Measurements from ENCODE around the gene LTBP3. TPM values are rescaled to one million over a fixed set of nuclear protein-coding genes. Genes with fewer than 3 reads are reported as not detected.

The LTBP3 gene
- total and polyA plus RNA-seq, 2 donors from 2014 or later: 61.6 to 165 TPM

DNA sequence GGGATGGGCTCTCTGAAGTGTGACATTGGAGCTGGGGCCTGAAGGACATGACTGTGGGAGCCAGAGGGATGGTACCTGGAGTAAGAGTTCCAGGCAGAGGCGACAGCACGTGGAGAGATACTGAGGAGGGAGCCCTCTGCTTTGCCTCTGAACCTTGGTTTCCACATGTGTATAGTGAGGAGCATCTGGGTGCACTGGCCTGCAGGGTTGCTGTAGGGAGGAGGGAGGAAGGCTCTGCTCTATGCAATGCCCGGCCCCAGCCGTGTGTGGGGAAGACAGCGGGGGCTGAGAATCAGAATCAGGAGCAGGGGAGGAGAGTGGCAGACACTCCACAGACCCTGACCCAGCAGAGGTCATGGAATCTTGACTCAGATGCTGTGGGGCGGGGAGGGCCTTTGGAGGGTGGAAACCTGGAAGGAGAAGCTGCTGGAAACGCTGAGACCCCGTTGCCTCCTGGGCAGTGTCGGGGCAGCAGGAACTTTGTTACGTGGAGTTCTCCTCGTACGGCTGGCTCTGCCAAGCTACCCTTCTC, 29.3 kb downstream of the LTBP3 start:
- no peak for FAIRE-seq
- Histone ChIP-seq H3K9ac (ENCODE audit: low read length in 3 of 3) (no peak overlapping the region), H3K9me3 (ENCODE audit: control insufficient read depth in 2 of 3, insufficient read depth in 1 of 3, low read length in 3 of 3) (no peaks in the 10 kb centered on the region)

GRCh38 chr11:65526744-65527143, 31.4 kb downstream of the LTBP3 start:
- peaks cover 0 to 24% (median 16%) of the 10 kb centered on the region in 3 donors for H3K4me1 ChIP-seq (ENCODE audit: control insufficient read depth in 2 of 3, insufficient read depth in 2 of 3, low read depth in 1 of 3, low read length in 3 of 3)
- peaks cover 5 to 30% (median 13%) of the 10 kb centered on the region in 3 donors for H3K36me3 ChIP-seq (ENCODE audit: control insufficient read depth in 2 of 3, insufficient read depth in 3 of 3, low read length in 3 of 3)

More for the DNA sequence above, 29.3 kb downstream of the LTBP3 start:
- DNase-seq: no peak
- H3K4me3 ChIP-seq (ENCODE audit: low read length in 3 of 3): no peak overlapping the region
- TF ChIP-seq, protein P1, sequence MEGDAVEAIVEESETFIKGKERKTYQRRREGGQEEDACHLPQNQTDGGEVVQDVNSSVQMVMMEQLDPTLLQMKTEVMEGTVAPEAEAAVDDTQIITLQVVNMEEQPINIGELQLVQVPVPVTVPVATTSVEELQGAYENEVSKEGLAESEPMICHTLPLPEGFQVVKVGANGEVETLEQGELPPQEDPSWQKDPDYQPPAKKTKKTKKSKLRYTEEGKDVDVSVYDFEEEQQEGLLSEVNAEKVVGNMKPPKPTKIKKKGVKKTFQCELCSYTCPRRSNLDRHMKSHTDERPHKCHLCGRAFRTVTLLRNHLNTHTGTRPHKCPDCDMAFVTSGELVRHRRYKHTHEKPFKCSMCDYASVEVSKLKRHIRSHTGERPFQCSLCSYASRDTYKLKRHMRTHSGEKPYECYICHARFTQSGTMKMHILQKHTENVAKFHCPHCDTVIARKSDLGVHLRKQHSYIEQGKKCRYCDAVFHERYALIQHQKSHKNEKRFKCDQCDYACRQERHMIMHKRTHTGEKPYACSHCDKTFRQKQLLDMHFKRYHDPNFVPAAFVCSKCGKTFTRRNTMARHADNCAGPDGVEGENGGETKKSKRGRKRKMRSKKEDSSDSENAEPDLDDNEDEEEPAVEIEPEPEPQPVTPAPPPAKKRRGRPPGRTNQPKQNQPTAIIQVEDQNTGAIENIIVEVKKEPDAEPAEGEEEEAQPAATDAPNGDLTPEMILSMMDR (IDR thresholded peaks at IDR 0.05; ENCODE audit: borderline replicate concordance, extremely low read depth, insufficient read depth): no peak
- H3K4me1 ChIP-seq (ENCODE audit: control insufficient read depth in 2 of 3, insufficient read depth in 2 of 3, low read depth in 1 of 3, low read length in 3 of 3): peaks cover 0 to 20% (median 14%) of the 10 kb centered on the region in 3 donors
- no peak overlapping the region for H3K27ac ChIP-seq (ENCODE audit: low read depth in 2 of 2, low read length in 2 of 2)
- H3K36me3 ChIP-seq (ENCODE audit: control insufficient read depth in 2 of 3, insufficient read depth in 3 of 3, low read length in 3 of 3): peaks cover 7 to 40% (median 20%) of the 10 kb centered on the region in 3 donors
- intact Hi-C loops (cut with DNase I): no loop called here
- no peaks in the 10 kb centered on the region for H3K27me3 ChIP-seq (ENCODE audit: control insufficient read depth, insufficient read depth, low read length)

GRCh38 chr11:65525546-65526480, 32.3 kb downstream of the LTBP3 start:
- Histone ChIP-seq H3K4me1 (ENCODE audit: control insufficient read depth in 2 of 3, insufficient read depth in 2 of 3, low read depth in 1 of 3, low read length in 3 of 3) (peaks cover 0 to 24% (median 16%) of the 10 kb centered on the region in 3 donors), H3K36me3 (ENCODE audit: control insufficient read depth in 2 of 3, insufficient read depth in 3 of 3, low read length in 3 of 3) (peaks cover 4 to 22% (median 6%) of the 10 kb centered on the region in 3 donors), H3K9ac (ENCODE audit: low read length in 3 of 3) (peak overlapping the region; percentile 37 to 92 (median 81)), H3K27ac (ENCODE audit: low read depth in 2 of 2, low read length in 2 of 2) (peak overlapping the region; percentile 63 to 67), H3K27me3 (ENCODE audit: control insufficient read depth, insufficient read depth, low read length) (no peaks in the 10 kb centered on the region), H3K4me3 (ENCODE audit: low read length in 3 of 3) (peak overlapping the region; percentile 60 to 84 (median 80)), H3K9me3 (ENCODE audit: control insufficient read depth in 2 of 3, insufficient read depth in 1 of 3, low read length in 3 of 3) (no peaks in the 10 kb centered on the region)
- DNase-seq (peak in 1 of 5 donors; percentile 83), FAIRE-seq (no peak)
- intact Hi-C loops (cut with DNase I): no loop called here
- TF ChIP-seq, protein P1 (IDR thresholded peaks at IDR 0.05; ENCODE audit: borderline replicate concordance, extremely low read depth, insufficient read depth): no peak

More at GRCh38 chr11:65526744-65527143, 31.4 kb downstream of the LTBP3 start:
- no peak overlapping the region for H3K9ac ChIP-seq (ENCODE audit: low read length in 3 of 3)
- H3K27me3 ChIP-seq (ENCODE audit: control insufficient read depth, insufficient read depth, low read length): no peaks in the 10 kb centered on the region
- peak in 1 of 5 donors; percentile 69 for DNase-seq
- FAIRE-seq: no peak
- intact Hi-C loops (cut with DNase I): no loop called here
- H3K9me3 ChIP-seq (ENCODE audit: control insufficient read depth in 2 of 3, insufficient read depth in 1 of 3, low read length in 3 of 3): no peaks in the 10 kb centered on the region
- TF ChIP-seq, protein P1 (IDR thresholded peaks at IDR 0.05; ENCODE audit: borderline replicate concordance, extremely low read depth, insufficient read depth): no peak
- H3K27ac ChIP-seq (ENCODE audit: low read depth in 2 of 2, low read length in 2 of 2): no peak overlapping the region
- H3K4me3 ChIP-seq (ENCODE audit: low read length in 3 of 3): no peak overlapping the region

Data from kidney (tissue), 14 donors.